ENCODE data around the gene IP6K3.

Gene IP6K3

GRCh38 chr6:33755070-33755869 lies 8.6 kb upstream of the IP6K3 start:
- no peak for TF ChIP-seq CTCF (IDR thresholded peaks at IDR 0.05; ENCODE audit: low read depth, low read length, missing control alignments)
- DNase-seq (ENCODE audit: extremely low read depth, low read depth) = no peak

GRCh38 chr6:33754222-33754621 lies 7.5 kb upstream of the IP6K3 start:
- TF ChIP-seq CTCF (IDR thresholded peaks at IDR 0.05; ENCODE audit: low read depth, low read length, missing control alignments) = no peak
- no peak overlapping the region for H3K4me3 ChIP-seq (replicated peaks; ENCODE audit: low read depth, low read length)
- no peak for DNase-seq (ENCODE audit: extremely low read depth, low read depth)

More at GRCh38 chr6:33755070-33755869, 8.6 kb upstream of the IP6K3 start:
- no peak overlapping the region for H3K4me3 ChIP-seq (replicated peaks; ENCODE audit: low read depth, low read length)

GRCh38 chr6:33752646-33753015 lies 5.9 kb upstream of the IP6K3 start:
- H3K4me3 ChIP-seq (replicated peaks; ENCODE audit: low read depth, low read length) = no peak overlapping the region
- no peak for TF ChIP-seq CTCF (IDR thresholded peaks at IDR 0.05; ENCODE audit: low read depth, low read length, missing control alignments)
- no peak for DNase-seq (ENCODE audit: extremely low read depth, low read depth)

- TF ChIP-seq CTCF (IDR thresholded peaks at IDR 0.05; ENCODE audit: low read depth, low read length, missing control alignments) = no peak
- no peak overlapping the region for H3K4me3 ChIP-seq (replicated peaks; ENCODE audit: low read depth, low read length)
- no peak for DNase-seq (ENCODE audit: extremely low read depth, low read depth)
Measured at GRCh38 chr6:33751771-33752645, 5.3 kb upstream of the IP6K3 start.

- no peak for TF ChIP-seq CTCF (IDR thresholded peaks at IDR 0.05; ENCODE audit: low read depth, low read length, missing control alignments)
- no peak for DNase-seq (ENCODE audit: extremely low read depth, low read depth)
- no peak overlapping the region for H3K4me3 ChIP-seq (replicated peaks; ENCODE audit: low read depth, low read length)
Measured at GRCh38 chr6:33750244-33750991, 3.7 kb upstream of the IP6K3 start.

GRCh38 chr6:33749401-33749800 lies 2.7 kb upstream of the IP6K3 start:
- TF ChIP-seq CTCF (IDR thresholded peaks at IDR 0.05; ENCODE audit: low read depth, low read length, missing control alignments) = no peak
- H3K4me3 ChIP-seq (replicated peaks; ENCODE audit: low read depth, low read length) = no peak overlapping the region
- DNase-seq (ENCODE audit: extremely low read depth, low read depth) = no peak

Measured in HFF-Myc (cell line).